ENCODE data around the gene GMPR2. TPM values are rescaled to one million over a fixed set of nuclear protein-coding genes. Genes with fewer than 3 reads are reported as not detected.

The GMPR2 gene
- total RNA-seq (2014; rRNA removed; shearing (Covaris generic); ENCODE audit: low replicate concordance): 132 and 164 TPM in 2 replicates

DNA sequence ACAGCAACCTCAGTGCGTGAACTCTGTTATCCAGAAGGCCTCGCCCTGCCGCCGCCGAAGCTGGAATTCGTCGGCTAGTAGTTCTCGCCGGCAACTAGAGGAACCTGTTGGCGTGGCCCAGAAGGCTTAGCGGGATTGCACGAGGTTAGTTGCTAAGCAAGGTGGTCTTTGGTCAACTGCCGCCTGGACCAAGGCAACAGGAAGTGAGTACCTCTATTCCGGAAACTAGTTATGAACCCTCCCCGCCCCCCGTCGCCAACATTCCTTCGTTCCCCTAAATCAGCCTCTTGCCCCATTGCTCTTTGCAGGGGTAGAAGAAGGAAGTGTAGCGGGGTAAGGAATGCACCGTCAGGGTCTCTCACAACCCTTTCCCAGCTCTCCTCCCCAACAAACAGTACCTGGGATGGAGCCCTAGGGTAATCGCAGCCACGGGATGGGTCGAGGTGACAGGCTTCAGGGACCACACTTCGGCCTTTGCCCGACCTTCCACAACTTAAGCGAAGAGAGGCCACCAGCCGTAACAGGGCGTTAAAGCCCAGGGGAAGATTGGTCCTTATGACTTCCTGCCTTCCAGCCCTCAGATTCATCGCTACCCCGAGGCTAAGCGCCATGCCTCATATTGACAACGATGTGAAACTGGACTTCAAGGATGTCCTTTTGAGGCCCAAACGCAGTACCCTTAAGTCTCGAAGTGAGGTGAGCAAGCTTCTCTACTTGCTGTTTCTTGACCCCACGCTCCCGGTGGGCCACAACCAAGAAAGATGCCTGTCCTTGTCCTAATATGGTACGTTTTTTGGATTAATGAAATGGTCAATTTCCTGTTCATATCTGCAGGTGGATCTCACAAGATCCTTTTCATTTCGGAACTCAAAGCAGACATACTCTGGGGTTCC, at the start of gene GMPR2:
Gene GMPR2, plus strand, starts transcription at position 285 of the 893 bp plus-strand sequence. Its CDS starts 325 bp downstream, at position 610.
- Histone ChIP-seq H3K79me2 (ENCODE audit: low read length) (peaks cover 74% of the 10 kb centered on the region), H2AFZ (ENCODE audit: low read length) (peak within 1 kb of the TSS; percentile 84), H3K9me3 (ENCODE audit: low read length) (no peaks in the 10 kb centered on the region), H3K4me3 (ENCODE audit: low read length) (peak within 1 kb of the TSS; percentile 87), H3K27me3 (ENCODE audit: low read length) (no peaks in the 10 kb centered on the region), H3K9me2 (replicated peaks; ENCODE audit: insufficient read depth, low read length) (no peaks in the 10 kb centered on the region), H3K4me1 (ENCODE audit: low read length) (peaks cover 33% of the 10 kb centered on the region), H3K9ac (ENCODE audit: low read length) (peak within 1 kb of the TSS; percentile 82), H3K36me3 (ENCODE audit: insufficient read depth, low read length) (peaks cover 34% of the 10 kb centered on the region; the same call in 1 of the 2 replicates), H4K20me1 (ENCODE audit: insufficient read depth, low read depth, low read length) (peaks cover 3% of the 10 kb centered on the region; the same call in 1 of the 2 replicates), H3K4me2 (ENCODE audit: low read depth, low read length, poor library complexity, severe bottlenecking) (peak within 1 kb of the TSS; percentile 81), H3K27ac (ENCODE audit: low read length) (peak within 1 kb of the TSS; percentile 73)
- DNase-seq: peak; percentile 76

DNA sequence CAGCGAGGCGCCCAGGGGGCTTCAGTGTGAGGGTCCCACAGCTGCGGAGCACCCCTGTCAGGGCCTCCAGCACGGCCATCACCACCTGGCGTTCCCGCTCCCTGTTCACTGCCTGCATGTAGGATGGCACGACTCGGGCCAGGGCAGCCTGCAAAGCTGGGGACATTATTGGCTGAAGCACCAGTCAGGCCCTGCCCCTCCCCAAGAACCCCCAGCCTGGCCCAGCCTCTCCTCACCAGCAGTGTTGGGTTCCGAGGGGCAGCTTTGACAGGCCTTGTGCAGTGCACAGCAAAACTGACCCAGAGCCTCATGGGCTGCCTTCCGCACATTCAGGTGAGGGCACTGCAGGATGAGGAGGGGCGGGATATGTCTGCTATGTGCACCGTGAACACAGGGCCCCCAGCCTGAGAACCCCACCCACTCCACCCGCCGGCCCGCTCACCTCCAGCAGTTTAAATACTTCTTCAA, 49.7 kb upstream of the GMPR2 start:
- Histone ChIP-seq H3K9me3 (ENCODE audit: low read length) (no peaks in the 10 kb centered on the region), H2AFZ (ENCODE audit: low read length) (no peak overlapping the region), H3K27ac (ENCODE audit: low read length) (no peak overlapping the region), H3K9me2 (replicated peaks; ENCODE audit: insufficient read depth, low read length) (no peaks in the 10 kb centered on the region), H3K27me3 (ENCODE audit: low read length) (no peaks in the 10 kb centered on the region), H3K36me3 (ENCODE audit: insufficient read depth, low read length) (peaks cover 34% of the 10 kb centered on the region), H3K4me1 (ENCODE audit: low read length) (peaks cover 12% of the 10 kb centered on the region), H4K20me1 (ENCODE audit: insufficient read depth, low read depth, low read length) (0 out of 2 replicates have a peak, but pooled peaks cover 4% of the 10 kb centered on the region), H3K9ac (ENCODE audit: low read length) (no peak overlapping the region), H3K79me2 (ENCODE audit: low read length) (peaks cover 22% of the 10 kb centered on the region), H3K4me3 (ENCODE audit: low read length) (no peak overlapping the region), H3K4me2 (ENCODE audit: low read depth, low read length, poor library complexity, severe bottlenecking) (no peak overlapping the region)
- DNase-seq: no peak

DNA sequence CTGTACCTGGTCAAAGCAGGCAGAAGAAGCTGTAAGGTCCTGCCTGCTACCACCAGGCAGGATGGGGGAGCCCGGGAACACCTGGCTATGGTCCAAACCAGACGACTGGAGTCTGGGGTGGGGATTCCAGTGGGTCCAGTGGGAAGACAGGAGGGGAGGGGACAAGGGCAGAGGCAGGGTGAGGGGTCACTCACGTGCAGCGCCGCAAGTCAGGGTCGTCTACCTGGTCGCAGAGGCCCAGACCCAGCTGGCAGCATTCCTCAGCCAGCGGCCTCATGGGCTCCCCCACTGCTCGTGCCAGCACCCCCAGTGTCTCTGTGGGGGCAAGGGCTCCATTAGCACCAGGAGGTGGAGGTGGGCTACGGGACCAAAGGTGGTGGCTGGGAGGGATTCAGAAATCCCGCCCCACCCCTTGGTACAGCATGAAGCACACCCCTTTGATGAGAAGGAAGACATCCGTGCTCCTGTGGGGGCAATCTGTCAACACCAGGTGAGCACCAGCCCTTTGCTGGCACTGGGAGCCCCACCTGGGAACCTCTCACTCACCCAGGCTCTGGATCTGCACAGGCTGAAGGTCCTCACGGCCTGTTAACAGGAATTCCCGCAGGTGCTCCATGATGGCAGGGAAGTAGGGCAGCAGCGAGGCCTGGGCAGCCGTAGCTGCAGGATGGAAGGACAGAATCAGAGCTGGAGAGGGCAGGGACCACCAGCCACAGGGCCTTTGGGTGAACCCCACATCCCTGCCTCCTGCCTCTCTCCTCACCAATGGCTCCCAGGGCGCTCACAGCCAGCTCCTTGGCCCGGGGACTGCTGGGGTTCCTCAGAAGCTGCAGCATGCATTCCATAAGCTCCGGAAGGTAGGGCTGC, 48.4 kb upstream of the GMPR2 start:
- Histone ChIP-seq H3K27me3 (ENCODE audit: low read length) (no peaks in the 10 kb centered on the region), H3K4me3 (ENCODE audit: low read length) (no peak overlapping the region), H3K4me1 (ENCODE audit: low read length) (peaks cover 18% of the 10 kb centered on the region), H3K9ac (ENCODE audit: low read length) (no peak overlapping the region), H2AFZ (ENCODE audit: low read length) (no peak overlapping the region), H3K36me3 (ENCODE audit: insufficient read depth, low read length) (peaks cover 24% of the 10 kb centered on the region), H4K20me1 (ENCODE audit: insufficient read depth, low read depth, low read length) (0 out of 2 replicates have a peak, but pooled peaks cover 4% of the 10 kb centered on the region), H3K9me3 (ENCODE audit: low read length) (no peaks in the 10 kb centered on the region), H3K4me2 (ENCODE audit: low read depth, low read length, poor library complexity, severe bottlenecking) (no peak overlapping the region), H3K9me2 (replicated peaks; ENCODE audit: insufficient read depth, low read length) (no peaks in the 10 kb centered on the region), H3K79me2 (ENCODE audit: low read length) (peaks cover 26% of the 10 kb centered on the region), H3K27ac (ENCODE audit: low read length) (no peak overlapping the region)
- no peak for DNase-seq

DNA sequence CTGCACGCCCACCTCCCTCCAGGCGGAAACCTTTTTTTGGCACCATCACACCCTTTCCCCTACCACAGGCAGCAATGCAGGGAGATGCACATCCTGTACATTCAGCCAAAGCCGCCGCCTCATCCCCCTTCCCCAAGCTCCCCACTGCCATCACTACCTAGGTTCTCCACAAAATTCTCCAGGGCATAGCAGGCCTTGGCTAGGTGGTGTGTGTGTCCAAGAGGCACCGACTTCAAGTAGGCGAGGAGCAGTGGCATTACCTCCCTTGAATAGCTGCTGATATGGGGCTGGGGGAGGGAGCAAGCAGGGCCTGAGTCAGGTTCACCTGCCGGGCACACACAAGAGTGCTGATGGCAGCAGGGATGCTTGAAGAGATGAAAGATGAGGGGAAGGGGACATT, 47.7 kb upstream of the GMPR2 start:
- no peak overlapping the region for H2AFZ ChIP-seq (ENCODE audit: low read length)
- H3K9ac ChIP-seq (ENCODE audit: low read length): no peak overlapping the region
- H4K20me1 ChIP-seq (ENCODE audit: insufficient read depth, low read depth, low read length): 0 out of 2 replicates have a peak, but pooled peaks cover under 1% of the 10 kb centered on the region
- peaks cover 18% of the 10 kb centered on the region for H3K36me3 ChIP-seq (ENCODE audit: insufficient read depth, low read length)
- peaks cover 26% of the 10 kb centered on the region for H3K79me2 ChIP-seq (ENCODE audit: low read length)
- DNase-seq: no peak
- no peaks in the 10 kb centered on the region for H3K27me3 ChIP-seq (ENCODE audit: low read length)
- H3K27ac ChIP-seq (ENCODE audit: low read length): no peak overlapping the region
- peaks cover 25% of the 10 kb centered on the region for H3K4me1 ChIP-seq (ENCODE audit: low read length)
- no peak overlapping the region for H3K4me2 ChIP-seq (ENCODE audit: low read depth, low read length, poor library complexity, severe bottlenecking)
- no peaks in the 10 kb centered on the region for H3K9me3 ChIP-seq (ENCODE audit: low read length)
- H3K4me3 ChIP-seq (ENCODE audit: low read length): no peak overlapping the region
- no peaks in the 10 kb centered on the region for H3K9me2 ChIP-seq (replicated peaks; ENCODE audit: insufficient read depth, low read length)

- H3K4me1 ChIP-seq (ENCODE audit: low read length): peaks cover 26% of the 10 kb centered on the region
- DNase-seq: no peak
- no peaks in the 10 kb centered on the region for H3K9me2 ChIP-seq (replicated peaks; ENCODE audit: insufficient read depth, low read length)
- peaks cover 26% of the 10 kb centered on the region for H3K79me2 ChIP-seq (ENCODE audit: low read length)
- peaks cover 18% of the 10 kb centered on the region; the same call in 1 of the 2 replicates for H3K36me3 ChIP-seq (ENCODE audit: insufficient read depth, low read length)
- no peaks in the 10 kb centered on the region for H4K20me1 ChIP-seq (ENCODE audit: insufficient read depth, low read depth, low read length)
- no peak overlapping the region for H2AFZ ChIP-seq (ENCODE audit: low read length)
- H3K4me2 ChIP-seq (ENCODE audit: low read depth, low read length, poor library complexity, severe bottlenecking): no peak overlapping the region
- H3K4me3 ChIP-seq (ENCODE audit: low read length): no peak overlapping the region
- no peaks in the 10 kb centered on the region for H3K9me3 ChIP-seq (ENCODE audit: low read length)
- H3K27me3 ChIP-seq (ENCODE audit: low read length): no peaks in the 10 kb centered on the region
- no peak overlapping the region for H3K9ac ChIP-seq (ENCODE audit: low read length)
- H3K27ac ChIP-seq (ENCODE audit: low read length): no peak overlapping the region
Observed at GRCh38 chr14:24185741-24186140, 47.0 kb upstream of the GMPR2 start.

- peaks cover 27% of the 10 kb centered on the region; the same call in 1 of the 2 replicates for H3K36me3 ChIP-seq (ENCODE audit: insufficient read depth, low read length)
- peak overlapping the region; percentile 82 for H3K9ac ChIP-seq (ENCODE audit: low read length)
- no peak overlapping the region for H3K27ac ChIP-seq (ENCODE audit: low read length)
Observed at GRCh38 chr14:24186831-24187538, 45.7 kb upstream of the GMPR2 start.

DNA sequence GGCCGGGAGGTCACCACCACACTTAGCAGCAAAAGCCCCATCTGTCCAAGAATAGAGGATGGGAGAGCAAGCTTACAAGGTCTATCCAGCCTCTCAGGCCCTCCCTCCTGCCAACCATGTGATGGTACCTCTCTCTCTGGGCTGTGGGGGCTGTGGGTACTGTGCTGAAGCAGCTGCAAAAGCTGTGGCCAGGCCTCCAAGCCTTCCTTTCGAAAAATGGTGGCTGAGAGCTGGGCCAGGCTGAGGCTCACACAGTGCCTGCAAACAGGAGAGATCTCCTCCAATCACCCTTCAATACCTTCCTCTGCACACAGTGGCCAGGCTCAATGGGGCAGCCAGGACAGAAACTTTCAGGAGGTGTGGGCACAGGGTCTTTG, 45.2 kb upstream of the GMPR2 start:
- peak overlapping the region; percentile 96 for H3K4me2 ChIP-seq (ENCODE audit: low read depth, low read length, poor library complexity, severe bottlenecking)
- H2AFZ ChIP-seq (ENCODE audit: low read length): no peak overlapping the region
- H3K9ac ChIP-seq (ENCODE audit: low read length): peak overlapping the region; percentile 82
- H3K9me3 ChIP-seq (ENCODE audit: low read length): no peaks in the 10 kb centered on the region
- H3K27ac ChIP-seq (ENCODE audit: low read length): peak overlapping the region; percentile 44; the same call in 1 of the 2 replicates
- H3K79me2 ChIP-seq (ENCODE audit: low read length): peaks cover 41% of the 10 kb centered on the region
- peaks cover 32% of the 10 kb centered on the region for H3K36me3 ChIP-seq (ENCODE audit: insufficient read depth, low read length)
- peaks cover 26% of the 10 kb centered on the region for H3K4me1 ChIP-seq (ENCODE audit: low read length)
- H4K20me1 ChIP-seq (ENCODE audit: insufficient read depth, low read depth, low read length): no peaks in the 10 kb centered on the region
- H3K27me3 ChIP-seq (ENCODE audit: low read length): no peaks in the 10 kb centered on the region
- DNase-seq: no peak
- H3K9me2 ChIP-seq (replicated peaks; ENCODE audit: insufficient read depth, low read length): no peaks in the 10 kb centered on the region
- H3K4me3 ChIP-seq (ENCODE audit: low read length): peak overlapping the region; percentile 72

More at GRCh38 chr14:24186831-24187538, 45.7 kb upstream of the GMPR2 start:
- peaks cover 36% of the 10 kb centered on the region for H3K79me2 ChIP-seq (ENCODE audit: low read length)
- H2AFZ ChIP-seq (ENCODE audit: low read length): no peak overlapping the region
- H3K27me3 ChIP-seq (ENCODE audit: low read length): no peaks in the 10 kb centered on the region
- H4K20me1 ChIP-seq (ENCODE audit: insufficient read depth, low read depth, low read length): no peaks in the 10 kb centered on the region
- peak overlapping the region; percentile 96 for H3K4me2 ChIP-seq (ENCODE audit: low read depth, low read length, poor library complexity, severe bottlenecking)
- no peak for DNase-seq
- H3K4me3 ChIP-seq (ENCODE audit: low read length): peak overlapping the region; percentile 72; the same call in 1 of the 2 replicates
- no peaks in the 10 kb centered on the region for H3K9me2 ChIP-seq (replicated peaks; ENCODE audit: insufficient read depth, low read length)
- H3K9me3 ChIP-seq (ENCODE audit: low read length): no peaks in the 10 kb centered on the region
- peaks cover 26% of the 10 kb centered on the region for H3K4me1 ChIP-seq (ENCODE audit: low read length)

Measured in Karpas-422 (cell line).